ENCODE data around the gene UPK1A. TPM values are rescaled to one million over a fixed set of nuclear protein-coding genes. Genes with fewer than 3 reads are reported as not detected.

Gene UPK1A
- total RNA-seq, 1 experiment from 2014 or later: not detected

- peaks cover 23% of the 10 kb centered on the region for H3K4me1 Mint-ChIP-seq (ENCODE audit: insufficient read depth, unreplicated experiment)
- TF ChIP-seq CTCF (IDR thresholded peaks at IDR 0.05; ENCODE audit: unreplicated experiment): no peak
- intact Hi-C loops (cut with micrococcal nuclease): no loop called here
- H3K27ac Mint-ChIP-seq (ENCODE audit: low read depth, unreplicated experiment): peak overlapping the region; percentile 97
- ChIA-PET CTCF (interaction anchor here (0.5 to 1.3 kb wide), 8 partner anchors 9 to 215 kb away, joined by 3 to 8 read pairs (median 3); no protein-coding TSS in a partner anchor), POLR2A (interaction anchor here (0.9 to 1.4 kb wide), 2 partner anchors 29 to 71 kb away, joined by 3 read pairs; partner anchors contain the start of genes PSENEN and U2AF1L4)
- TSS peak; percentile 22 for BruUV-seq (replicated peaks)
- no peaks in the 10 kb centered on the region for H3K9me3 Mint-ChIP-seq (ENCODE audit: unreplicated experiment)
- H3K36me3 Mint-ChIP-seq (ENCODE audit: insufficient read depth, unreplicated experiment): peaks cover 14% of the 10 kb centered on the region
- no peak for DNase-seq (ENCODE audit: unreplicated experiment)
- no peaks in the 10 kb centered on the region for H3K27me3 Mint-ChIP-seq (ENCODE audit: insufficient read depth, unreplicated experiment)
- H3K4me3 Mint-ChIP-seq (ENCODE audit: unreplicated experiment): peak overlapping the region; percentile 88
Measured at GRCh38 chr19:35715981-35716800, 49.9 kb downstream of the UPK1A start.

GRCh38 chr19:35716801-35717664, 50.7 kb downstream of the UPK1A start:
- CTCF ChIA-PET: interaction anchor here (0.6 kb wide), 1 partner anchor 159 kb away, joined by 3 read pairs; no protein-coding TSS in a partner anchor
- peak; percentile 86 for TF ChIP-seq CTCF (IDR thresholded peaks at IDR 0.05; ENCODE audit: unreplicated experiment)
- DNase-seq (ENCODE audit: unreplicated experiment): peak; percentile 97
- BruUV-seq (replicated peaks): no TSS peak
- no peaks in the 10 kb centered on the region for H3K27me3 Mint-ChIP-seq (ENCODE audit: insufficient read depth, unreplicated experiment)
- POLR2A ChIA-PET: no interaction called here
- peaks cover 22% of the 10 kb centered on the region for H3K36me3 Mint-ChIP-seq (ENCODE audit: insufficient read depth, unreplicated experiment)
- no peaks in the 10 kb centered on the region for H3K9me3 Mint-ChIP-seq (ENCODE audit: unreplicated experiment)
- H3K27ac Mint-ChIP-seq (ENCODE audit: low read depth, unreplicated experiment): peak overlapping the region; percentile 97
- intact Hi-C loops (cut with micrococcal nuclease): loop anchor here (1.0 kb wide), 4 partner anchors 24 to 207 kb away; partner anchors contain the start of genes PSENEN and U2AF1L4
- peaks cover 20% of the 10 kb centered on the region for H3K4me1 Mint-ChIP-seq (ENCODE audit: insufficient read depth, unreplicated experiment)
- H3K4me3 Mint-ChIP-seq (ENCODE audit: unreplicated experiment): peak overlapping the region; percentile 88

GRCh38 chr19:35717665-35718344, 51.5 kb downstream of the UPK1A start, which contains the start of gene KMT2B:
Gene KMT2B, plus strand, starts transcription at chr19:35718003. Its CDS starts 16 bp downstream, at chr19:35718019.
- ChIA-PET CTCF (interaction anchor here (0.6 to 1.3 kb wide), 2 partner anchors 25 to 159 kb away, joined by 3 to 5 read pairs; no protein-coding TSS in a partner anchor), POLR2A (interaction anchor here (0.9 to 1.4 kb wide), 7 partner anchors 13 to 1132 kb away, joined by 3 to 8 read pairs (median 4); partner anchors contain the start of genes COX6B1, LIN37, PSENEN and U2AF1L4)
- TF ChIP-seq CTCF (IDR thresholded peaks at IDR 0.05; ENCODE audit: unreplicated experiment): no peak
- BruUV-seq (replicated peaks): no TSS peak
- DNase-seq (ENCODE audit: unreplicated experiment): no peak
- Mint-ChIP-seq H3K4me1 (ENCODE audit: insufficient read depth, unreplicated experiment) (peaks cover 20% of the 10 kb centered on the region), H3K27me3 (ENCODE audit: insufficient read depth, unreplicated experiment) (no peaks in the 10 kb centered on the region), H3K4me3 (ENCODE audit: unreplicated experiment) (peak within 1 kb of the TSS; percentile 88), H3K9me3 (ENCODE audit: unreplicated experiment) (no peaks in the 10 kb centered on the region), H3K27ac (ENCODE audit: low read depth, unreplicated experiment) (peak within 1 kb of the TSS; percentile 97), H3K36me3 (ENCODE audit: insufficient read depth, unreplicated experiment) (peaks cover 30% of the 10 kb centered on the region)
- intact Hi-C loops (cut with micrococcal nuclease): loop anchor here (1.0 kb wide), 4 partner anchors 25 to 208 kb away; partner anchors contain the start of genes PSENEN and U2AF1L4
